SKM-1 treated with dmso at 0.1 percent for 144 hours (cell line): ENCODE data around the gene PHTF2.
A peak's percentile ranks its signal among the peaks of the same experiment; 100 is the strongest.
"Not testable (repeated sequence)": the region's sequence is repeated elsewhere in the genome, so short reads cannot be mapped to it uniquely, and the experiment has no call there.

Experiments
- DNase-seq: peaks from one replicate; lab custom pipeline; 2025; ENCODE audit not compliant: unreplicated experiment; lab: John Stamatoyannopoulos, UW

The PHTF2 gene

DNA sequence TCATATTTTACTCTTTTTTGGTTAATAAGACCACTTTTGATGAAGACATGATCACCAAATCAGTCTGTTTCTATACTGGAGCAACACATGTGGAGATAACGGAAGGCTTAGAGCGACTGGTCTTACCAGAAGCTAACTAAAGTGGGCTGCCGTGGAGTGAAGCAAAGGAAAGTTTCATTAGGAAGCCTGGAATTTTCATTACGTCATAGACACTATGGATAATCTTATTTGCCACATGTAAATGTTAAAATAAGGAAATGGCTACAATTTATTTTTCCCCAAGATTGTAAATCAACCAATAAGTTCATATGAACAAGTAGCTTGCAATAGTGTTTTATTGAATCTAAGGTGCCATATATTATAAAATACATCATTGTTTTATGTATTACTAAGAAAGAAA is 185.4 kb downstream of the PHTF2 start:
- no peak for DNase-seq

DNA sequence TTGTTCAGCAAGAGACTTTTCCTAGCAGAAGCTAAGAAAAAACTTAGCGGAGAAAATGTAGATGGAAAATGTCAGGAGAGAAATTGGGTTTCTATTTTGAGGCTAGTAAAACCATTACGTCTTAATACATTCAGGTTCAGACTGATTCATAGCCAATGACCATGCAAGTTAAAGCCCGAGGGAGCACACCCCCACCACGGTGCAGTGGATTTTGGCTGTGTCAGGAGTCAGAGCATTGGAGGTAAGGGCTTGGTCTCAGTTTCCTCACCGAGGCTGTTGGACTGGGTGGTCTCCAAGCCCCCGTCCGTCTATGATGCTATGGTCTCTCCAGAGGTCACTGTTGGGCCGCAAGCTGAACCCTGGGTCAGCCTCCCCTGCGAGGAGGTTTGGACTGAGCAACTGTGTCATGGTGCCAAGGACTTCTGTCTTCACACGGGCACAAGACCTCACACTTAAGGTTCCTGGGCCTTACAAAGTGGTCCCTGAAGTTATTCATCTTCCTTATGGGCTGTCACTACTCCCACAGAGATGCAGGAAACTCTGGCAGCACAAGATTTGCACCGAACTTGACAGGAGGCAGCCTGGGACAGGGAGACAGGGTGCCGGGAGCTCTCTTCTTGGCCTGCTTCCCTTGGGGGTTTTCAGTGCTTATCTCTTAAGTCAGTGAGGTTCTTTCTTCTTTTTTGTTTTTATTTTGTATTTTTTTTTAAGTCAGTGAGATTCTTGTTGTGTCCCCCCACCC is 186.8 kb downstream of the PHTF2 start:
- DNase-seq: no peak

DNA sequence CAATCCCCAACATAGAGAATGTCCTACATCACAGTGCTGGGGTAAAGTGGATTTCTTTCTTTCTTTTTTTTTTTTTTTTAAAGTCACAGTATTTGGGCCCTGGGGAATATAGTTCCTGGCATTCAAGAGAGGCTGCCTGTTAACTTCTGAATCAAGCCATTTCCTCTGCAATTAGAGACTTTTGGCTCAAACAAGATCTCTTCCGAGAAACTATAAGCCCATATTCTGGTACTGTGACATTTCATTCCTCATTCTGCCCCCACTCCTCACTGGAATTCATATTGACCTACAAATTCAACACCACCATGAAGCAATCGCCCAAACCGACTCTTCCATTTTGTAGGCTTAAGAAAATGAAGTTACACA is 187.4 kb downstream of the PHTF2 start:
- no peak for DNase-seq

DNA sequence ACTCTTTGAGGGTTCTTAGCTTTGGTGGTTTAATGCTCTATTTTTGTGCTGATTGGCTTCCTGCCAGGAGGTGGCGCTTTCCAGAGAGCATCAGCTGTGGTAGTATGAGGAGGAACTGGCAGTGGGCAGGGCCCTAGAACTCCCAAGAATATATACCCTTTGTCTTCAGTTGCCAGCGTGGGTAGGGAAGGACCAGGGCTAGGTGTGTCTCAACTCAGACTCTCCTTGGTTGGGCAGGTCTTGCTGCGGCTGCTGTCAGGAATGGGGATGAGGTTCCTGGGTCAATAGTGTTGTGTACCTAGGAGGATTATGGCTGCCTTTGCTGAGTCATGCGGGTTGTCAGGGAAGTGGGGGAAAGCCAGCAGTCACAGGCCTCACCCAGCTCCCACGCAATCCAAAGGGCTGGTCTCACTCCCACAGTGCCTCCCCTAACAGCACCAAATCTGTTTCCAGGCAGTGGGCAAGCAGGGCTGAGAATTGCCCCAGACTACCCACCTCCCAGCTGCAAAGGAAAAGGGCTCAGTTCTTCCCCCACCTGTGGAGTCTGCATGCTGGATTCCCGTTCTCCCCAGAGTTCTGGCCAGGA is 191.5 kb downstream of the PHTF2 start:
- DNase-seq: peak; percentile 26

DNA sequence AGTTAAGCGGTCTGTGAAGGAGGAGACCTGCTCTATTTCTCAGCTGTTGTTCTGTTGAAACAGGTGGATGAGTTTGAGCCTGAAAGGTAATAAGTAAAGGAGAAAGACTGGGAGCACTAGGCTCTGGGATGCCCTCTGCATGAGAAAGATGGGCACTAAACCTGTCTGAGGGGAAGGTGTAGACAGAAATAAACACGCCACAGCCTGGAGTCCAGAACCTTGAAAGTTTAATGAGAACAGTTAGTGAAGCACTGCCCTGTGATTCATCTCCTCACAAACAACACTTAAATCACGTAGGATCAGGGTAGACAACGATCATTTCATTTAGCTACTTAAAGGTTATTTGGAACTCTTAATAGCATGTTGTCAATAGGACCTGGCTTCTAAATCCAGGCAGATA is 193.1 kb downstream of the PHTF2 start:
- no peak for DNase-seq

DNA sequence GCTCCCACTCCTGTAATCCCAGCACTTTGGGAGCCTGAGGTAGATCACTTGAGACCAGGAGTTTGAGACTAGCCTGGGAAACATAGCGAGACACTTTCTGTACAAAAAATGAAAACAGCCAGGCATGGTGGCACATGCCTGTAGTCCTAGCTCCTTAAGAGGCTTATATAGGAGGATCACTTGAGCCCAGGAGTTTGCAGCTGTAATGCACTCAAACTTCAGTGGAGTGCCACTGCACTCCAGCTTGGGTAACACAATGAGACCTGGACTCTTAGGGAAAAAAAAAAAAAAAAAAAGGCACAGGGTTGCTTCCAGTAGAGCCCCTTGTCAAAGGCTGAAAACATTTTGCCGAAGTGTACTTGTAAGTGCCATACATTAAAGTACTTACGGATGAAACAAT is 195.3 kb downstream of the PHTF2 start:
- DNase-seq: no peak

DNA sequence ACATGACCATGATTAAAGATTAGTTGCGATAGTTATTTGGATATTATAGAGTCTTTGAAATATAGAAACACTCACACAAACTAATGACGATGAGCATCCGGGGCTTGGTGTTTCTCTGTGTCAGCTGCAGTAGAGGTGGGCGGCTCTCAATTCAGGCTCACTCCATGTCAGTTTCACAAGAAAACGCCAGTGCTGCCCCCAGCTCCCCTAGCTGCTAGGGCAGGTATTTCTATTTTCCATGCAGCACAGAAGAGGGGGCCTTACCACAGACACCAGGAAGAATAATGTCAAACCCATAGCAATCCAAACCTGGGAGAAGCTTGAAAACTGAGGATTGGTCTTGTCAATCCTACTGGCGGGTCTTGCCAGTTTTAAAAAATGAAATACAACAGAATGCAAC is 197.1 kb downstream of the PHTF2 start:
- DNase-seq: no peak

DNA sequence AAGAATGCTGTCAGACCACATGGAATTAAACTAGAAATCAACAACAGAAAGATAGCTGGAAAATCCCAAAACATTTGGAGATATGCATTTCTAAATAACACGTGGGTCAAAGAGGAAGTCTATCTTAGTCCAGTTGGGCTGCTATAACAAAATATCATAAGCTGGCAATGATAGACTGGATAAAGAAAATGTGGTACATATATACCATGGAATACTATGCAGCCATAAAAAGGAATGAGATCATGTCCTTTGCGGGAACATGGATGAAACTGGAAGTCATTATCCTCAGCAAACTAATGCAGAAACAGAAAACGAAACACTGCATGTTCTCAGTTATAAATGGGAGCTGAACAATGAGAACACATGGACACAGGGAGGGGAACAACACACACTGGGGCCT is 200.6 kb downstream of the PHTF2 start:
- not testable (repeated sequence) for DNase-seq

DNA sequence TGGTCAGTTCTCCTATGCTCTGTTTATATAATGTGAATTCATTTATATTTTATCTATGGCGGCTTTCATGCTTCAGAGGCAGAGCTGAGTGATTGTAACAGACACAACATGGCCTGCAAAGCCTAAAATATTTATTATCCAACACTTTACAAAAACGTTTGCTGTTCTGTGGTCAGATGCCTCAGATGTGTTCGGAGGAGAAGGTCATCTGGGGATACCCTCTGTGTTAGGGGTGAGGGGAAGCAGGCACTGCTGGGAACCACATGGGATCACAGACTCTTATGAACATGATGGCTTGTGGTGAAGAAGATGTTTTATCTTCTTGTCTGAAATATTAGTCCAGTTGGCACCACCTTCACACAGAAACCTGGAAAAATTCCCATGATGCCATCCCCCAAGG is 203.4 kb downstream of the PHTF2 start:
- DNase-seq: no peak

DNA sequence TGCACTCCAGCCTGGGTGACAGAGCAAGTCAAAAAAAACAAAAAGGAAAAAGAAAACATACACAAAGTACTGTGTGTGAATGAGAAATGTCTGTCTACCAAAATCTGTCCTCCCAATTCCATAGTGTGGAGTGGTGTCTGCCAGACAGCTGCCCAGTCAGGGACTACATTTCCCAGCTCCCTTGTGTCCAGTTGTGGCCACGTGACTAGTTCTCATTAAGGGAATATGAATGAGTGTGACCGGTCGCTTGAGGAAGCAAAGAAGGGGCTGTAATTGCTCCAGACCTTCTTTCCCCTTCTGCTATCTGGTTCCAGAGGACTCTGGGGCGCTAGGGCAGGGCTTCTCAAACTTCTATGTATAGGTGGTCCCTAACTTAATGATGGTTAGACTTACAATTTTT is 204.1 kb downstream of the PHTF2 start:
- no peak for DNase-seq

DNA sequence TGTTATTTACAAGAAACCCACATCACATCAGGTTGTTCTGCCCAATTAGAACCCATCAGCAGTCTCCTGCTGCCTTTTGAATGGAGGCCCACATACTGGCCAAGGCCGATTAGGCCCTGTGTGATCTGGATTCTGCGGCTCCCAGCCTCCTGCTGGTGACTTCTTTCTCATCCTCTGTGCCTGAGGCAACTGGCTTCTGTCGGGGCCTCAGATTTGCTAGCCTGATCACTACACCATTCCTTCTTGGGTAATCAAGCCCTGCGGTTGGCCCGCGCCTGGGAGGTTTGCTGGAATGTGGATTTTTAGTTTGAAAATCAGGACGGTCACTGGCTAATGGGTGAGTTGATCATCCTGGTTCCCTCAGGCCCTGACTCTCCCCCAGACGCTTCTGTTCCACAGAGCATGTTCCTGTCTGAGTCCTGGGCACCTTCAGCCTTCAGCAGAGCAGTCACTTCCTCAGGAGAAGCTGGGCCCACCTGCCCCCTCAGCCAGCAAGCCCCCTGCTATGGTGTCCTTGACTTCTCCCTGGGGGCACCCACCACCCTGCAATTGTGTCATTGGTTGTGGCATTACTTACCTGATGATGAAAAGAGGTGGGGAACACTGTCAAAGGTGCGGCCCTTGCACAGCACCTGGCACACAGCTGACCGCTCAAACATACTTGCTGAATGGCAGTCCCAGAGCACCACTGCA is 207.6 kb downstream of the PHTF2 start:
- DNase-seq: no peak
